Thoracic aorta (tissue), 2 donors: ENCODE measurements around the gene NPLOC4. TPM values are rescaled to one million over a fixed set of nuclear protein-coding genes. Genes with fewer than 3 reads are reported as not detected.

Experiments used
- ATAC-seq: fragments of 150-250 bp; one replicate; pipeline ENCODE4 v1.8.0; 2017; ENCODE audit warnings: low read depth; ENCODE audit not compliant: insufficient number of reproducible peaks, low FRiP score
- DNase-seq: peaks from one replicate; pipeline ENCODE4 v3.0.0-alpha.2; 2020; ENCODE audit warnings: low spot score
- H3K27ac ChIP-seq, 2 donors: fragments of 200-600 bp; sonication (generic); 1 replicate in 1 of 2; 2 replicates in 1 of 2; pipeline ENCODE4 v1.5.1; 2016; ENCODE audit warnings: mild to moderate bottlenecking in 2 of 2, moderate library complexity in 2 of 2
- H3K27me3 ChIP-seq: fragments of 200-600 bp; sonication (generic); replicated peaks from 2 replicates; pipeline ENCODE4 v1.6.0; 2016; ENCODE audit warnings: mild to moderate bottlenecking; ENCODE audit not compliant: insufficient read depth
- H3K36me3 ChIP-seq: fragments of 200-600 bp; sonication (generic); one replicate; pipeline ENCODE4 v1.5.1; 2016
- H3K4me1 ChIP-seq, 2 donors: fragments of 200-600 bp; sonication (generic); 1 replicate in 1 of 2; 2 replicates in 1 of 2; pipeline versions ENCODE4 v1.5.1 to v1.6.0; 2016; ENCODE audit warnings: low read depth in 2 of 2, mild to moderate bottlenecking in 1 of 2; ENCODE audit not compliant: control insufficient read depth in 1 of 2
- H3K4me3 ChIP-seq: fragments of 200-600 bp; sonication (generic); 2 replicates; pipeline ENCODE4 v1.5.1; 2016; ENCODE audit warnings: mild to moderate bottlenecking
- H3K9me3 ChIP-seq: fragments of 200-600 bp; sonication (generic); 2 replicates; pipeline ENCODE4 v1.5.1; 2016
- total RNA-seq, 2 donors: library from RNA; depleted of rRNA; stranded (reverse); fragments of >200 nt; gene quantifications; one replicate each; pipeline versions ENCODE4 v1.1.0 to v1.2.3, GENCODE V29; 2016
- TF ChIP-seq, protein P1 (sequence below): fragments of 200-600 bp; sonication (generic); IDR thresholded peaks from one replicate; pipeline ENCODE4 v1.5.1; 2019; ENCODE audit warnings: antibody characterized with exemption

NPLOC4 gene
- total RNA-seq, 2 donors from 2014 or later: 77.3 to 105 TPM

DNA sequence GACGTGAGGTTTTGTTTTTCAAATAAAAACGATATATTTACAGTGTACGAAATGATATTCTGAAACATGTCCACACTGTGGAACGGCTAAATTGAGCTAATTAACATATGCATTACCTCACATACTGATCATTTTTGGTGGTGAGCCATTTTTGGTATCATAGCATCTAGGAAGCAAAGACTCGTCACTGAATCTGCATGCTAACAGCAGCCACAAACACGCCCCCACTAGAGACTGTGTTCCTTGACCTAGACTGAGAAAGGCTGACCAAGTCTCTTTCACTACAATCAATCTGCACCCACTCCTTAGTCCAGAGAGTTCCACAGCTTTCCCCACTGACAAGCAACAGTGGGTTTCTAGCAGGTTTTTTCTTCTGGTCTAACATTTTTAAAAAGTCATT is 29.5 kb downstream of the NPLOC4 start:
- no peaks in the 10 kb centered on the region for H3K9me3 ChIP-seq
- DNase-seq (no peak), ATAC-seq (no peak)
- H3K4me3 ChIP-seq: no peak overlapping the region
- H3K4me1 ChIP-seq: no peaks in the 10 kb centered on the region
- no peaks in the 10 kb centered on the region for H3K27me3 ChIP-seq
- H3K27ac ChIP-seq: no peak overlapping the region
- peaks cover 57% of the 10 kb centered on the region for H3K36me3 ChIP-seq
- TF ChIP-seq, protein P1, sequence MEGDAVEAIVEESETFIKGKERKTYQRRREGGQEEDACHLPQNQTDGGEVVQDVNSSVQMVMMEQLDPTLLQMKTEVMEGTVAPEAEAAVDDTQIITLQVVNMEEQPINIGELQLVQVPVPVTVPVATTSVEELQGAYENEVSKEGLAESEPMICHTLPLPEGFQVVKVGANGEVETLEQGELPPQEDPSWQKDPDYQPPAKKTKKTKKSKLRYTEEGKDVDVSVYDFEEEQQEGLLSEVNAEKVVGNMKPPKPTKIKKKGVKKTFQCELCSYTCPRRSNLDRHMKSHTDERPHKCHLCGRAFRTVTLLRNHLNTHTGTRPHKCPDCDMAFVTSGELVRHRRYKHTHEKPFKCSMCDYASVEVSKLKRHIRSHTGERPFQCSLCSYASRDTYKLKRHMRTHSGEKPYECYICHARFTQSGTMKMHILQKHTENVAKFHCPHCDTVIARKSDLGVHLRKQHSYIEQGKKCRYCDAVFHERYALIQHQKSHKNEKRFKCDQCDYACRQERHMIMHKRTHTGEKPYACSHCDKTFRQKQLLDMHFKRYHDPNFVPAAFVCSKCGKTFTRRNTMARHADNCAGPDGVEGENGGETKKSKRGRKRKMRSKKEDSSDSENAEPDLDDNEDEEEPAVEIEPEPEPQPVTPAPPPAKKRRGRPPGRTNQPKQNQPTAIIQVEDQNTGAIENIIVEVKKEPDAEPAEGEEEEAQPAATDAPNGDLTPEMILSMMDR: no peak

DNA sequence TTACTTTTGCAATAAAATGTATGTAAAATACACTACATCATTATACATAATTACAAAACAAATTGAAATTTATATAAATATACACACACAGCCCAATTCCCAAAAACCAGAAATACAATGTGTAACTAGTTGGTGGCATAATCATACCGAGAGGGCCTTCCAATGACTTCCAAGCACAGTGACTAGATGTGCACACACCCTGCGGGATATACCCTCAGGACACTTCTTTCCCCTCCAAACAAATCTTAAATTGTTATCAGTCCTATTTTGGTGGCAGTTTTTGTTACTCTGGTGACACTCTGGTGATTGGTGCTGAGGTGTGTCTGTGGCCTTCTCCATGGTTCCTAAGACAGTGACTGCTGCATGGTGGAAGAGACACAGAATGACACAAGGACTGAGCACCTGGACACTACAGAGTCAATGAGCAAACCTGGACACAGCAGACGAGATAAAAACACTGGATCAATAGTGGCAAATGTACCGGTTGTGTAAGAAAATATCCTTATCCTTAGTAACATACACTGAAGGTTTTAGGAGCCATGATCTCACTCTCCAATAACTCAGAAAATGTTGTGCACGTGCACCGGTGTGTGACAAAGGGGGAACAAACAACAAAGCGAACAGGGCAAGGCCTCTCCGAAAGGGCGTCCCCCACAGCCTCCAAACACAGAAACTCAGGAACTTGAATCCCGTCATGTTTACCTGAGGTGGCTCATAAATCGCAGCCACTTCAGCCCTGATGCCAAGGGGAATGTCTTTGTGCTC is 32.9 kb downstream of the NPLOC4 start:
- Histone ChIP-seq H3K27ac (no peak overlapping the region), H3K9me3 (no peaks in the 10 kb centered on the region), H3K36me3 (peaks cover 38% of the 10 kb centered on the region), H3K4me1 (peaks cover 7 to 25% of the 10 kb centered on the region in 2 donors), H3K4me3 (no peak overlapping the region), H3K27me3 (no peaks in the 10 kb centered on the region)
- ATAC-seq (no peak), DNase-seq (no peak)
- TF ChIP-seq, protein P1: no peak

DNA sequence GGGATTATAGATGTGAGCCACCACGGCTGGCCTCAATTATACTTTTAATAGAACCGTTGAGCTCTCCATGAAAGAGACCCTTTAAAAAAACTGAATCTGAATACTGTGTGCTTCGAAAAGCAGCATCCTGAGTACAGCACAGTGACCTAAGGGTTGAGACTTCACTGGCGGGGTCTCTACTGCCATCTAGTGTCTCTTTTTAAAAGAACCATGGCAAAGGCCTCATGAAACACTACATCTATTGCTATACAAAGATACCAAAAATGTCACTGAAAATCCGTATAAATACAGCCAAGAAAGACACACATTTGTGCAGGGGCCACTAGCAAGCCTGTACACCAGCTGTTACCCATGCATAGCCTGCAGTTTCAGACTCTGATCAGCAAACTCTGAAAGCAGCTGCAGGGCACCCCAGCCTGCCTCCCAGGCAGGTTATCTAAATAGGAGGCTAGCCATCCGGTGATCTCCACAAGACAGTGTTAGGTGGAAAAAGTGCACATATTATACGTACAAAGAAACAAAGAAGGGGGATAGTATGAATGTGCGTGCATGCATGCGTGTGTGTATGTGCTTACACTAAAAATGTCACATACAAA is 35.3 kb downstream of the NPLOC4 start:
- ATAC-seq (no peak), DNase-seq (no peak)
- Histone ChIP-seq H3K27ac (no peak overlapping the region), H3K4me3 (no peak overlapping the region), H3K4me1 (peaks cover 7 to 27% of the 10 kb centered on the region in 2 donors), H3K36me3 (peaks cover 31% of the 10 kb centered on the region), H3K9me3 (no peaks in the 10 kb centered on the region), H3K27me3 (no peaks in the 10 kb centered on the region)
- TF ChIP-seq, protein P1: peak; percentile 79

DNA sequence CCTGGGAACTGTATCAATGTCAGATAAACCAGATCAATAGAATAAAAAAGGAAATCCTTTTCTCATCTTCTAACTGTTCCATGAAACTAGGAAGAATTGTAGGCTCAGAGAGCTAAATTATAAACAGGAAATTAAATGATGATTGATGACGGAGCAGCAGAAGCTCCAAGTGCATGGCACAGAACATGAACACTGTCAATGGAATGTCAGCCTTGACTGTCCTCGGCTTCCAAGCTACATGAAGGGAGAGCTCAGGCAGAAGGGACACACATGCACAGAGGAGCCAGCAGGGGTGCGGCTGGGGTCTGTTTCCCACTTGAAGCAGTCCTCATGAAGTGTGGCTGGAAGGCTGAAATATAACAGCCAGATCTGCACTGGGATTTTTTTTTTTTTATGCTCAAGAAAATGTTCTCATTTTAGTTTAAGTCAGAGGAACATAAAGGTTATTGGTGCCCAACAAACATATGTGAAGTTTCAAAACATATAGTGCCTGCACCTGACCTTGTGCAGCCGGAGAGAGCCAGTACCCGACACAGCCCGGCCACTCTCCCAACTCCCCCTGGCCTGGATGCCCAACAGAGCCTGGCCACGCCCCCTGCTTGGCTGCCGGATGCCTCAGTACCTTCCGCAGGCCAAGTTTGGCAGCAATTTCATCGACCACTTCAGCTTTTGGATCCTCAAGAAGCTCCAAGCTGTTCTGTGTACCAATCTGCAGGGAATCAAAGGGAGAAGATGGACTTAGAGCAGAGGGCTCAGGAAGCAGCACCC is 37.0 kb downstream of the NPLOC4 start:
- no peak for DNase-seq
- H3K27me3 ChIP-seq: no peaks in the 10 kb centered on the region
- no peak for ATAC-seq

More for the DNA sequence above, 37.0 kb downstream of the NPLOC4 start:
- H3K4me1 ChIP-seq: peaks cover 19 to 40% of the 10 kb centered on the region in 2 donors
- H3K36me3 ChIP-seq: peaks cover 23% of the 10 kb centered on the region
- no peak overlapping the region for H3K4me3 ChIP-seq
- H3K27ac ChIP-seq: peak overlapping the region in 1 of 2 donors; percentile 46
- no peaks in the 10 kb centered on the region for H3K9me3 ChIP-seq
- TF ChIP-seq, protein P1: no peak
